ENCODE results near the gene SPOUT1. TPM values are rescaled to one million over a fixed set of nuclear protein-coding genes. Genes with fewer than 3 reads are reported as not detected.

The SPOUT1 gene
- total and polyA plus RNA-seq, 2 of the 13 experiments (the other 11 are each of a cell fraction or from before 2014, with no cell fraction given): 39.0 to 45.8 TPM

DNA sequence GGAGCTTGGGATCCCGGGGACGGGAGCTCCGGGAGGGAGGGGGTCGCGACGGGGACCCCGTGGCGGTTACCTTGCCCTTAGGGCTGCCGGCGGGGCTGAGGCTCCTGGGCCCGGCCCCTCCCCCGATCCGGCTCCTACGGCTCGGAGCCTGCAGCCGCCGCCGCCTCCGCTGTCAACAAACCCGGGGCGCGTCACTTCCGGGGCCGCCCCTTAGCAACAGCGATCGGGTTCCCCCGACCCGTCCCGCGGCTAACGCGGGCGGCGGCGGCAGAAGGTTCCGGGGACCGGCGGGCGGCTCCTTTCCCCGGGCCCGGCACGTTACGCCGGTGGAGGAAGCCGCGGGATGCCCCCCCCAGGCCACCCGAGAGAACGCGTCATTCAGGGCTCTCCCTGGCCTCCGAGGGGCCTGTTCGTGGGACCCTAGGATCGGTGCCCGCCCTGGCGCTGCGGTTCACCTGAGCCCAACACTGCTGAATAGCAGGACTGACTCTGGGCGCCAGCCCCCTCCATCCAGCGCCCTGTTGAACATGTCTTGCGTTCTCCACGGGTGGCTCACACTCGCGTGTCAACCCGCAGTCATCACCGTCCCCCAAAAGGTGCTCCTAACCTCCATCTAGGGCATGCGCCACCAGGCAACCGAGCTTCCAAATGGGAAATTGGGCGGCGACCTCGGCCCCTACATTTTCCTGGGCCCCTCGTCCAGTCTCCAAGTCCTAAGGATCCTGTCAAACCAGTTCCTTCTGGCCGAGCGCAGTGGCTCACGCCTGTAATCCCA is 57.7 kb downstream of the SPOUT1 start, which contains the start of gene ZER1 (continued):
- TF ChIP-seq, protein P1, sequence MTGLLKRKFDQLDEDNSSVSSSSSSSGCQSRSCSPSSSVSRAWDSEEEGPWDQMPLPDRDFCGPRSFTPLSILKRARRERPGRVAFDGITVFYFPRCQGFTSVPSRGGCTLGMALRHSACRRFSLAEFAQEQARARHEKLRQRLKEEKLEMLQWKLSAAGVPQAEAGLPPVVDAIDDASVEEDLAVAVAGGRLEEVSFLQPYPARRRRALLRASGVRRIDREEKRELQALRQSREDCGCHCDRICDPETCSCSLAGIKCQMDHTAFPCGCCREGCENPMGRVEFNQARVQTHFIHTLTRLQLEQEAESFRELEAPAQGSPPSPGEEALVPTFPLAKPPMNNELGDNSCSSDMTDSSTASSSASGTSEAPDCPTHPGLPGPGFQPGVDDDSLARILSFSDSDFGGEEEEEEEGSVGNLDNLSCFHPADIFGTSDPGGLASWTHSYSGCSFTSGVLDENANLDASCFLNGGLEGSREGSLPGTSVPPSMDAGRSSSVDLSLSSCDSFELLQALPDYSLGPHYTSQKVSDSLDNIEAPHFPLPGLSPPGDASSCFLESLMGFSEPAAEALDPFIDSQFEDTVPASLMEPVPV (CRISPR knock-in tag; IDR thresholded peaks at IDR 0.05): peak; percentile 87; the same call in 1 of the 2 replicates
- TF ChIP-seq, protein P2, sequence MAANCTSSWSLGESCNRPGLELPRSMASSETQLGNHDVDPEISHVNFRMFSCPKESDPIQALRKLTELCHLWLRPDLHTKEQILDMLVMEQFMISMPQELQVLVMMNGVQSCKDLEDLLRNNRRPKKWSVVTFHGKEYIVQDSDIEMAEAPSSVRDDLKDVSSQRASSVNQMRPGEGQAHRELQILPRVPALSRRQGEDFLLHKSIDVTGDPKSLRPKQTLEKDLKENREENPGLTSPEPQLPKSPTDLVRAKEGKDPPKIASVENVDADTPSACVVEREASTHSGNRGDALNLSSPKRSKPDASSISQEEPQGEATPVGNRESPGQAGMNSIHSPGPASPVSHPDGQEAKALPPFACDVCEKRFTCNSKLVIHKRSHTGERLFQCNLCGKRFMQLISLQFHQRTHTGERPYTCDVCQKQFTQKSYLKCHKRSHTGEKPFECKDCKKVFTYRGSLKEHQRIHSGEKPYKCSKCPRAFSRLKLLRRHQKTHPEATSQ (CRISPR knock-in tag; IDR thresholded peaks at IDR 0.05; ENCODE audit: borderline replicate concordance): 0 out of 2 replicates have a peak, but pooled peaks have one; percentile 33
- TF ChIP-seq, protein P3, sequence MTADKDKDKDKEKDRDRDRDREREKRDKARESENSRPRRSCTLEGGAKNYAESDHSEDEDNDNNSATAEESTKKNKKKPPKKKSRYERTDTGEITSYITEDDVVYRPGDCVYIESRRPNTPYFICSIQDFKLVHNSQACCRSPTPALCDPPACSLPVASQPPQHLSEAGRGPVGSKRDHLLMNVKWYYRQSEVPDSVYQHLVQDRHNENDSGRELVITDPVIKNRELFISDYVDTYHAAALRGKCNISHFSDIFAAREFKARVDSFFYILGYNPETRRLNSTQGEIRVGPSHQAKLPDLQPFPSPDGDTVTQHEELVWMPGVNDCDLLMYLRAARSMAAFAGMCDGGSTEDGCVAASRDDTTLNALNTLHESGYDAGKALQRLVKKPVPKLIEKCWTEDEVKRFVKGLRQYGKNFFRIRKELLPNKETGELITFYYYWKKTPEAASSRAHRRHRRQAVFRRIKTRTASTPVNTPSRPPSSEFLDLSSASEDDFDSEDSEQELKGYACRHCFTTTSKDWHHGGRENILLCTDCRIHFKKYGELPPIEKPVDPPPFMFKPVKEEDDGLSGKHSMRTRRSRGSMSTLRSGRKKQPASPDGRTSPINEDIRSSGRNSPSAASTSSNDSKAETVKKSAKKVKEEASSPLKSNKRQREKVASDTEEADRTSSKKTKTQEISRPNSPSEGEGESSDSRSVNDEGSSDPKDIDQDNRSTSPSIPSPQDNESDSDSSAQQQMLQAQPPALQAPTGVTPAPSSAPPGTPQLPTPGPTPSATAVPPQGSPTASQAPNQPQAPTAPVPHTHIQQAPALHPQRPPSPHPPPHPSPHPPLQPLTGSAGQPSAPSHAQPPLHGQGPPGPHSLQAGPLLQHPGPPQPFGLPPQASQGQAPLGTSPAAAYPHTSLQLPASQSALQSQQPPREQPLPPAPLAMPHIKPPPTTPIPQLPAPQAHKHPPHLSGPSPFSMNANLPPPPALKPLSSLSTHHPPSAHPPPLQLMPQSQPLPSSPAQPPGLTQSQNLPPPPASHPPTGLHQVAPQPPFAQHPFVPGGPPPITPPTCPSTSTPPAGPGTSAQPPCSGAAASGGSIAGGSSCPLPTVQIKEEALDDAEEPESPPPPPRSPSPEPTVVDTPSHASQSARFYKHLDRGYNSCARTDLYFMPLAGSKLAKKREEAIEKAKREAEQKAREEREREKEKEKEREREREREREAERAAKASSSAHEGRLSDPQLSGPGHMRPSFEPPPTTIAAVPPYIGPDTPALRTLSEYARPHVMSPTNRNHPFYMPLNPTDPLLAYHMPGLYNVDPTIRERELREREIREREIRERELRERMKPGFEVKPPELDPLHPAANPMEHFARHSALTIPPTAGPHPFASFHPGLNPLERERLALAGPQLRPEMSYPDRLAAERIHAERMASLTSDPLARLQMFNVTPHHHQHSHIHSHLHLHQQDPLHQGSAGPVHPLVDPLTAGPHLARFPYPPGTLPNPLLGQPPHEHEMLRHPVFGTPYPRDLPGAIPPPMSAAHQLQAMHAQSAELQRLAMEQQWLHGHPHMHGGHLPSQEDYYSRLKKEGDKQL (CRISPR knock-in tag; IDR thresholded peaks at IDR 0.05; ENCODE audit: low read depth): peak; percentile 31; the same call in 1 of the 2 replicates
- peak; percentile 86 for TF ChIP-seq SP4 (CRISPR knock-in tag; IDR thresholded peaks at IDR 0.05)
- TF ChIP-seq GABPB1 (CRISPR knock-in tag; IDR thresholded peaks at IDR 0.05): peak; percentile 99
- TF ChIP-seq HOXA5 (CRISPR knock-in tag; IDR thresholded peaks at IDR 0.05): peak; percentile 96
- TF ChIP-seq, protein P4, sequence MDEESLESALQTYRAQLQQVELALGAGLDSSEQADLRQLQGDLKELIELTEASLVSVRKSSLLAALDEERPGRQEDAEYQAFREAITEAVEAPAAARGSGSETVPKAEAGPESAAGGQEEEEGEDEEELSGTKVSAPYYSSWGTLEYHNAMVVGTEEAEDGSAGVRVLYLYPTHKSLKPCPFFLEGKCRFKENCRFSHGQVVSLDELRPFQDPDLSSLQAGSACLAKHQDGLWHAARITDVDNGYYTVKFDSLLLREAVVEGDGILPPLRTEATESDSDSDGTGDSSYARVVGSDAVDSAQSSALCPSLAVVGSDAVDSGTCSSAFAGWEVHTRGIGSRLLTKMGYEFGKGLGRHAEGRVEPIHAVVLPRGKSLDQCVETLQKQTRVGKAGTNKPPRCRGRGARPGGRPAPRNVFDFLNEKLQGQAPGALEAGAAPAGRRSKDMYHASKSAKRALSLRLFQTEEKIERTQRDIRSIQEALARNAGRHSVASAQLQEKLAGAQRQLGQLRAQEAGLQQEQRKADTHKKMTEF (CRISPR knock-in tag; IDR thresholded peaks at IDR 0.05): peak; percentile 98
- TF ChIP-seq MED1 (CRISPR knock-in tag; IDR thresholded peaks at IDR 0.05): peak; percentile 70
- TF ChIP-seq, protein P5, sequence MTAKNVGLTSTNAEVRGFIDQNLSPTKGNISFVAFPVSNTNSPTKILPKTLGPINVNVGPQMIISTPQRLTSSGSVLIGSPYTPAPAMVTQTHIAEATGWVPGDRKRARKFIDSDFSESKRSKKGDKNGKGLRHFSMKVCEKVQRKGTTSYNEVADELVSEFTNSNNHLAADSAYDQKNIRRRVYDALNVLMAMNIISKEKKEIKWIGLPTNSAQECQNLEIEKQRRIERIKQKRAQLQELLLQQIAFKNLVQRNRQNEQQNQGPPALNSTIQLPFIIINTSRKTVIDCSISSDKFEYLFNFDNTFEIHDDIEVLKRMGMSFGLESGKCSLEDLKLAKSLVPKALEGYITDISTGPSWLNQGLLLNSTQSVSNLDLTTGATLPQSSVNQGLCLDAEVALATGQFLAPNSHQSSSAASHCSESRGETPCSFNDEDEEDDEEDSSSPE (CRISPR knock-in tag; IDR thresholded peaks at IDR 0.05): peak; percentile 76
- no peak for TF ChIP-seq TSC22D2 (CRISPR knock-in tag; IDR thresholded peaks at IDR 0.05; ENCODE audit: borderline replicate concordance)
- no peak for TF ChIP-seq ZSCAN12 (CRISPR knock-in tag; IDR thresholded peaks at IDR 0.05)
- peak; percentile 83 for TF ChIP-seq ZNF430 (CRISPR knock-in tag; IDR thresholded peaks at IDR 0.05)
- peak; percentile 49; the same call in 1 of the 2 replicates for TF ChIP-seq ZNF556 (CRISPR knock-in tag; IDR thresholded peaks at IDR 0.05; ENCODE audit: borderline replicate concordance)
- TF ChIP-seq ZNF44 (CRISPR knock-in tag; IDR thresholded peaks at IDR 0.05): peak; percentile 89
- TF ChIP-seq ZNF775 (CRISPR knock-in tag; IDR thresholded peaks at IDR 0.05; ENCODE audit: borderline replicate concordance): no peak
- peak; percentile 94 for TF ChIP-seq FOXO1 (CRISPR knock-in tag; IDR thresholded peaks at IDR 0.05)
- TF ChIP-seq ZNF790 (CRISPR knock-in tag; IDR thresholded peaks at IDR 0.05; ENCODE audit: borderline replicate concordance): peak; percentile 75; the same call in 1 of the 2 replicates
